WERI-Rb-1 (cell line): ENCODE measurements around the gene SCN9A.
A peak's percentile ranks its signal among the peaks of the same experiment; 100 is the strongest.

Experiments
- DNase-seq: peaks from one replicate; pipeline ENCODE4 v3.0.0-alpha.2; 2020
- H3K27ac ChIP-seq: fragments of 250-450 bp; sonication (Bioruptor Pico); 2 replicates; pipeline ENCODE4 v1.5.1; 2020; ENCODE audit warnings: mild to moderate bottlenecking, moderate library complexity
- H3K27me3 ChIP-seq: fragments of 250-450 bp; sonication (Bioruptor Pico); 2 replicates; pipeline ENCODE4 v1.5.1; 2021; ENCODE audit warnings: mild to moderate bottlenecking, low read depth, moderate library complexity; ENCODE audit not compliant: insufficient read depth, severe bottlenecking
- H3K36me3 ChIP-seq: fragments of 250-450 bp; sonication (Bioruptor Pico); 2 replicates; pipeline ENCODE4 v1.5.1; 2020; ENCODE audit warnings: mild to moderate bottlenecking, moderate library complexity
- H3K4me3 ChIP-seq: 2 replicates; pipeline ENCODE4 v1.5.1; 2011; ENCODE audit warnings: low read depth, mild to moderate bottlenecking, control low read depth, low read length
- H3K9me3 ChIP-seq: fragments of 250-450 bp; sonication (Bioruptor Pico); 2 replicates; pipeline ENCODE4 v1.5.1; 2021; ENCODE audit warnings: mild to moderate bottlenecking, moderate library complexity; ENCODE audit not compliant: severe bottlenecking
- CTCF ChIP-seq: IDR thresholded peaks from 2 replicates; pipeline ENCODE4 v1.5.1; 2011; ENCODE audit warnings: low read depth, mild to moderate bottlenecking, control low read depth, inconsistent platforms, low read length

Gene SCN9A

GRCh38 chr2:166382448-166382847 lies 6.7 kb upstream of the SCN9A start:
- no peak overlapping the region for H3K27ac ChIP-seq
- DNase-seq, result no peak
- no peaks in the 10 kb centered on the region for H3K9me3 ChIP-seq
- TF ChIP-seq CTCF, result no peak
- no peaks in the 10 kb centered on the region for H3K36me3 ChIP-seq
- H3K27me3 ChIP-seq, result no peaks in the 10 kb centered on the region
- no peak overlapping the region for H3K4me3 ChIP-seq

GRCh38 chr2:166380615-166381014 lies 4.9 kb upstream of the SCN9A start:
- Histone ChIP-seq H3K4me3 (no peak overlapping the region), H3K36me3 (no peaks in the 10 kb centered on the region), H3K9me3 (no peaks in the 10 kb centered on the region), H3K27me3 (no peaks in the 10 kb centered on the region), H3K27ac (no peak overlapping the region)
- no peak for DNase-seq
- TF ChIP-seq CTCF, result no peak

- H3K27ac ChIP-seq, result no peak overlapping the region
- no peaks in the 10 kb centered on the region for H3K27me3 ChIP-seq
- no peak overlapping the region for H3K4me3 ChIP-seq
- DNase-seq, result no peak
- no peaks in the 10 kb centered on the region for H3K36me3 ChIP-seq
- H3K9me3 ChIP-seq, result no peaks in the 10 kb centered on the region
- TF ChIP-seq CTCF, result no peak
Measured at GRCh38 chr2:166376873-166377272, 1.1 kb upstream of the SCN9A start.

GRCh38 chr2:166376488-166376828 lies 714 bp upstream of the SCN9A start:
- Histone ChIP-seq H3K27ac (peak overlapping the region; percentile 19; the same call in 1 of the 2 replicates), H3K27me3 (no peaks in the 10 kb centered on the region), H3K4me3 (peak overlapping the region; percentile 85), H3K36me3 (no peaks in the 10 kb centered on the region), H3K9me3 (no peaks in the 10 kb centered on the region)
- no peak for DNase-seq
- no peak for TF ChIP-seq CTCF

GRCh38 chr2:166375195-166375735 lies 479 bp downstream of the SCN9A start:
- DNase-seq, result no peak
- no peak for TF ChIP-seq CTCF
- no peaks in the 10 kb centered on the region for H3K27me3 ChIP-seq
- H3K4me3 ChIP-seq, result peak overlapping the region; percentile 85
- H3K27ac ChIP-seq, result no peak overlapping the region
- no peaks in the 10 kb centered on the region for H3K36me3 ChIP-seq
- H3K9me3 ChIP-seq, result no peaks in the 10 kb centered on the region

GRCh38 chr2:166373951-166374350 lies 1.8 kb downstream of the SCN9A start:
- H3K4me3 ChIP-seq, result no peak overlapping the region

More at GRCh38 chr2:166373951-166374350, 1.8 kb downstream of the SCN9A start:
- no peaks in the 10 kb centered on the region for H3K27me3 ChIP-seq
- H3K27ac ChIP-seq, result no peak overlapping the region
- H3K9me3 ChIP-seq, result no peaks in the 10 kb centered on the region
- H3K36me3 ChIP-seq, result no peaks in the 10 kb centered on the region
- no peak for TF ChIP-seq CTCF
- DNase-seq, result no peak
